OCI-LY1 (cell line): ENCODE results near the gene CSNK1G2.
A peak's percentile ranks its signal among the peaks of the same experiment; 100 is the strongest.

Experiments
- H2AFZ ChIP-seq: fragments of 200-600 bp; sonication (generic), shearing (Covaris generic); 2 replicates; pipeline ENCODE4 v1.6.0; 2014; ENCODE audit warnings: antibody characterized with exemption, mild to moderate bottlenecking, low read length
- H3F3A ChIP-seq: fragments of 200-600 bp; sonication (generic), shearing (Covaris generic); 2 replicates; pipeline ENCODE4 v1.6.0; 2014; ENCODE audit warnings: mild to moderate bottlenecking, antibody characterized with exemption, low read length, moderate library complexity; ENCODE audit not compliant: insufficient read depth
- H3K27ac ChIP-seq: fragments of 200-600 bp; sonication (generic); 2 replicates; pipeline ENCODE4 v1.5.1; 2014; ENCODE audit warnings: low read length, mixed run types, mild to moderate bottlenecking, low read depth; ENCODE audit not compliant: poor library complexity, severe bottlenecking
- H3K27me3 ChIP-seq: fragments of 200-600 bp; sonication (generic); 2 replicates; pipeline ENCODE4 v1.6.0; 2014; ENCODE audit warnings: antibody characterized with exemption, mild to moderate bottlenecking, low read length, moderate library complexity; ENCODE audit not compliant: insufficient read depth
- H3K36me3 ChIP-seq: fragments of 200-600 bp; sonication (generic); 2 replicates; pipeline ENCODE4 v1.6.1; 2014; ENCODE audit warnings: mild to moderate bottlenecking, antibody characterized with exemption, low read length, moderate library complexity, mixed read lengths; ENCODE audit not compliant: insufficient read depth
- H3K4me1 ChIP-seq: fragments of 200-600 bp; sonication (generic); 2 replicates; pipeline ENCODE4 v1.5.1; 2014; ENCODE audit warnings: mild to moderate bottlenecking, low read length, moderate library complexity; ENCODE audit not compliant: insufficient read depth, severe bottlenecking
- H3K4me2 ChIP-seq: fragments of 200-600 bp; sonication (generic), shearing (Covaris generic); 2 replicates; pipeline ENCODE4 v1.6.1; 2014; ENCODE audit warnings: low read length
- H3K4me3 ChIP-seq: fragments of 200-600 bp; sonication (generic); 2 replicates; pipeline ENCODE4 v1.5.1; 2014; ENCODE audit warnings: low read length, low read depth, mild to moderate bottlenecking, mixed read lengths; ENCODE audit not compliant: poor library complexity, severe bottlenecking
- H3K79me2 ChIP-seq: fragments of 200-600 bp; shearing (Covaris generic); 2 replicates; pipeline ENCODE4 v1.6.1; 2016; ENCODE audit warnings: mixed run types, low read length, mixed read lengths; ENCODE audit not compliant: insufficient read depth
- H3K9ac ChIP-seq: fragments of 200-600 bp; sonication (generic), shearing (Covaris generic); 2 replicates; pipeline ENCODE4 v1.6.1; 2014; ENCODE audit warnings: mild to moderate bottlenecking, low read length, mixed read lengths
- H3K9me2 ChIP-seq: fragments of 200-600 bp; sonication (generic), shearing (Covaris generic); 2 replicates; pipeline ENCODE4 v1.6.1; 2014; ENCODE audit warnings: low read depth, mild to moderate bottlenecking, low read length, mixed read lengths
- H3K9me3 ChIP-seq: fragments of 200-600 bp; shearing (Covaris generic); 2 replicates; pipeline ENCODE4 v1.6.1; 2014; ENCODE audit warnings: low read length, mixed read lengths
- H4K20me1 ChIP-seq: fragments of 200-600 bp; sonication (generic), shearing (Covaris generic); 2 replicates; pipeline ENCODE4 v1.6.0; 2016; ENCODE audit warnings: mild to moderate bottlenecking, low read length; ENCODE audit not compliant: insufficient read depth
- EZH2 ChIP-seq: fragments of 200-600 bp; sonication (generic), shearing (Covaris generic); IDR thresholded peaks from 2 replicates; pipeline ENCODE4 v1.8.0; 2017; ENCODE audit warnings: borderline replicate concordance, mixed run types, mild to moderate bottlenecking, antibody characterized with exemption, low read length, moderate library complexity, mixed read lengths
- TF ChIP-seq, protein P1 (sequence below): fragments of 200-600 bp; sonication (generic), shearing (Covaris generic); IDR thresholded peaks from 2 replicates; pipeline ENCODE4 v1.5.1; 2017; ENCODE audit warnings: mild to moderate bottlenecking, antibody characterized with exemption, low read length, moderate library complexity, mixed read lengths

Gene CSNK1G2

DNA sequence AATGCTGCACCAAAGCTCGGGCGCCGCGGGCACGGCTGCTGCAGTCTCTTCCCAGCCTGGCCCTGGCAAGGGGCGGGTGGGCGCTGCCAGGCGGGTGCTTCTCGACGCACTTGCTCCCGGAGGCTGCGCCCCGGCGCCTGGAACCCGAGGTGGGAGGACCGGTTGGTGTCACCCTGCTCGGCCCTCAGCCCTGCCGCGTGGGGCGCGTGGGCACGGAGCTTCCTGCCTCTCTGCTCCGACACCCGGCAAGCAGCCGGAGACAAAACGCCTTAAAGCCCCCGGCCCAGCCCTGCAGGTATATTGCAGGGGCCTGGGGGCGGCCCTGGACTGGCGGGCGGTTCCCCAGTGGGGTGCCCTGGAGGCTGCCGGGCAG is 39.8 kb downstream of the CSNK1G2 start:
- Histone ChIP-seq H4K20me1 (no peaks in the 10 kb centered on the region), H3K79me2 (no peaks in the 10 kb centered on the region), H3K27ac (peak overlapping the region; percentile 45), H3K27me3 (no peaks in the 10 kb centered on the region), H3K4me1 (peaks cover 11% of the 10 kb centered on the region), H3K9ac (no peak overlapping the region), H3K9me2 (no peaks in the 10 kb centered on the region), H3K36me3 (peaks cover 63% of the 10 kb centered on the region), H3K4me3 (no peak overlapping the region), H3K9me3 (no peaks in the 10 kb centered on the region), H2AFZ (no peak overlapping the region), H3K4me2 (no peak overlapping the region), H3F3A (no peaks in the 10 kb centered on the region)
- TF ChIP-seq, protein P1, sequence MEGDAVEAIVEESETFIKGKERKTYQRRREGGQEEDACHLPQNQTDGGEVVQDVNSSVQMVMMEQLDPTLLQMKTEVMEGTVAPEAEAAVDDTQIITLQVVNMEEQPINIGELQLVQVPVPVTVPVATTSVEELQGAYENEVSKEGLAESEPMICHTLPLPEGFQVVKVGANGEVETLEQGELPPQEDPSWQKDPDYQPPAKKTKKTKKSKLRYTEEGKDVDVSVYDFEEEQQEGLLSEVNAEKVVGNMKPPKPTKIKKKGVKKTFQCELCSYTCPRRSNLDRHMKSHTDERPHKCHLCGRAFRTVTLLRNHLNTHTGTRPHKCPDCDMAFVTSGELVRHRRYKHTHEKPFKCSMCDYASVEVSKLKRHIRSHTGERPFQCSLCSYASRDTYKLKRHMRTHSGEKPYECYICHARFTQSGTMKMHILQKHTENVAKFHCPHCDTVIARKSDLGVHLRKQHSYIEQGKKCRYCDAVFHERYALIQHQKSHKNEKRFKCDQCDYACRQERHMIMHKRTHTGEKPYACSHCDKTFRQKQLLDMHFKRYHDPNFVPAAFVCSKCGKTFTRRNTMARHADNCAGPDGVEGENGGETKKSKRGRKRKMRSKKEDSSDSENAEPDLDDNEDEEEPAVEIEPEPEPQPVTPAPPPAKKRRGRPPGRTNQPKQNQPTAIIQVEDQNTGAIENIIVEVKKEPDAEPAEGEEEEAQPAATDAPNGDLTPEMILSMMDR, result no peak
- no peak for TF ChIP-seq EZH2

DNA sequence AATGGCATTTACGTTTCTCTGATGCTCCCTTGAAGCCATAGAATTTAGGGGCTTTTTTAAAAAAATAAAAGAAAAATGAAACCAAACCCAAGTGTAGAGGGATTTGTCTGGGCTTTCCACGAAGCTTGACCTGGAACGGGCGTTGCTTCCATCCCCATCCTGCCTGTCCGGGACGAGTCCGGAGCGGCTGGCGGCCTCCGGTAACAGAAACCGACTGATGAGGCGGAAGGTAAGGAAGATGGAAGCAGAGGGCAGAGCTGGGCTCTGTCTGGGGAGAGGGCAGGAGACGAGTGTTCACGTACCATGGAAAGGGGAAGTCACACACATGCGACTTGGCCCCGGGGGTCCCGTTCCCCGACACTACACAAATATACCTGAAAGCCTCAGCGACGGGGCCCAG is 40.3 kb downstream of the CSNK1G2 start:
- H3K9ac ChIP-seq, result no peak overlapping the region
- no peaks in the 10 kb centered on the region for H3F3A ChIP-seq
- H3K4me3 ChIP-seq, result no peak overlapping the region
- H3K27me3 ChIP-seq, result no peaks in the 10 kb centered on the region
- peak overlapping the region; percentile 45 for H3K27ac ChIP-seq
- no peaks in the 10 kb centered on the region for H3K79me2 ChIP-seq
- H4K20me1 ChIP-seq, result no peaks in the 10 kb centered on the region
- no peak overlapping the region for H2AFZ ChIP-seq
- peaks cover 11% of the 10 kb centered on the region for H3K4me1 ChIP-seq
- TF ChIP-seq, protein P1, result no peak
- no peaks in the 10 kb centered on the region for H3K9me3 ChIP-seq
- H3K9me2 ChIP-seq, result no peaks in the 10 kb centered on the region
- H3K4me2 ChIP-seq, result no peak overlapping the region
- H3K36me3 ChIP-seq, result peaks cover 63% of the 10 kb centered on the region

GRCh38 chr19:1984357-1984756 is 43.4 kb downstream of the CSNK1G2 start:
- Histone ChIP-seq H3K27ac (no peak overlapping the region), H3F3A (no peaks in the 10 kb centered on the region), H3K4me1 (peaks cover 11% of the 10 kb centered on the region), H3K79me2 (no peaks in the 10 kb centered on the region), H3K36me3 (peaks cover 52% of the 10 kb centered on the region), H3K27me3 (no peaks in the 10 kb centered on the region), H3K9me3 (no peaks in the 10 kb centered on the region), H3K4me2 (no peak overlapping the region), H3K4me3 (no peak overlapping the region), H3K9ac (no peak overlapping the region), H4K20me1 (no peaks in the 10 kb centered on the region), H2AFZ (no peak overlapping the region), H3K9me2 (no peaks in the 10 kb centered on the region)
- TF ChIP-seq EZH2, result no peak
- TF ChIP-seq, protein P1, result no peak
